HG02610 (cell line): ENCODE results near the gene HNRNPLL.
"Not testable (repeated sequence)": the region's sequence is repeated elsewhere in the genome, so short reads cannot be mapped to it uniquely, and the experiment has no call there.

Experiments used
- ATAC-seq: cut with Tn5 transposase; IDR thresholded peaks from one replicate; pipeline ENCODE4 v1.9.1; 2021; ENCODE audit warnings: mild to moderate bottlenecking, moderate library complexity; ENCODE audit not compliant: unreplicated experiment

Gene HNRNPLL

GRCh38 chr2:38557217-38557616 lies 45.5 kb downstream of the HNRNPLL start:
- no peak for ATAC-seq

- ATAC-seq = no peak
These were observed 46.5 kb downstream of the HNRNPLL start for GRCh38 chr2:38556006-38556801.

- no peak for ATAC-seq
These were observed 47.6 kb downstream of the HNRNPLL start for GRCh38 chr2:38554973-38555595.

- ATAC-seq = no peak
These were observed 49.2 kb downstream of the HNRNPLL start for GRCh38 chr2:38553554-38553953.

- ATAC-seq = no peak
These were observed 50.5 kb downstream of the HNRNPLL start for GRCh38 chr2:38552259-38552658.

GRCh38 chr2:38551746-38552145 lies 51.0 kb downstream of the HNRNPLL start:
- no peak for ATAC-seq

- no peak for ATAC-seq
These were observed 51.6 kb downstream of the HNRNPLL start for GRCh38 chr2:38551171-38551570.

- ATAC-seq = no peak
These were observed 52.9 kb downstream of the HNRNPLL start for GRCh38 chr2:38549851-38550250.

GRCh38 chr2:38549071-38549704 lies 53.5 kb downstream of the HNRNPLL start:
- no peak for ATAC-seq

- ATAC-seq = no peak
These were observed 54.9 kb downstream of the HNRNPLL start for GRCh38 chr2:38547791-38548190.

GRCh38 chr2:38546585-38546984 lies 56.1 kb downstream of the HNRNPLL start:
- no peak for ATAC-seq

GRCh38 chr2:38546064-38546463 lies 56.7 kb downstream of the HNRNPLL start:
- no peak for ATAC-seq

GRCh38 chr2:38542248-38542631 lies 60.5 kb downstream of the HNRNPLL start:
- not testable (repeated sequence) for ATAC-seq

- no peak for ATAC-seq
These were observed 62.0 kb downstream of the HNRNPLL start for GRCh38 chr2:38540580-38541286.

- no peak for ATAC-seq
These were observed 63.6 kb downstream of the HNRNPLL start for GRCh38 chr2:38539086-38539485.

GRCh38 chr2:38537937-38538525 lies 64.7 kb downstream of the HNRNPLL start:
- no peak for ATAC-seq

GRCh38 chr2:38537296-38537695 lies 65.4 kb downstream of the HNRNPLL start:
- not testable (repeated sequence) for ATAC-seq

GRCh38 chr2:38535744-38536506 lies 66.8 kb downstream of the HNRNPLL start:
- peak; percentile 50 for ATAC-seq

GRCh38 chr2:38535404-38535743 lies 67.4 kb downstream of the HNRNPLL start:
- ATAC-seq = no peak

GRCh38 chr2:38534746-38535403 lies 67.9 kb downstream of the HNRNPLL start:
- no peak for ATAC-seq
